Measurements from ENCODE around the gene KLRK1. TPM values are rescaled to one million over a fixed set of nuclear protein-coding genes. Genes with fewer than 3 reads are reported as not detected.
A peak's percentile ranks its signal among the peaks of the same experiment; 100 is the strongest.
"Not testable (repeated sequence)": the region's sequence is repeated elsewhere in the genome, so short reads cannot be mapped to it uniquely, and the experiment has no call there.

Gene KLRK1
- polyA plus RNA-seq, 4 donors = 3.3 to 5.9 (median 3.4) TPM; not detected in 1

- Histone ChIP-seq H3K9me3 (ENCODE audit: control insufficient read depth in 2 of 2, insufficient read depth in 1 of 2, low read depth in 1 of 2, low read length in 1 of 2) (no peaks in the 10 kb centered on the region), H3K27ac (ENCODE audit: low read depth in 1 of 3, low read length in 2 of 3) (peak overlapping the region; percentile 36 to 70 (median 48)), H3K36me3 (ENCODE audit: control insufficient read depth in 3 of 3, insufficient read depth in 2 of 3, low read depth in 1 of 3, low read length in 3 of 3) (no peaks in the 10 kb centered on the region), H3K4me1 (ENCODE audit: control insufficient read depth in 3 of 3, insufficient read depth in 2 of 3, low read depth in 1 of 3, low read length in 2 of 3) (peaks cover 0 to 4% (median 0%) of the 10 kb centered on the region in 3 donors), H3K4me3 (ENCODE audit: low read depth in 1 of 3, low read length in 3 of 3) (no peak overlapping the region), H3K27me3 (ENCODE audit: control insufficient read depth in 3 of 3, insufficient read depth in 3 of 3, low read length in 3 of 3) (no peaks in the 10 kb centered on the region)
- FAIRE-seq = no peak
- DNase-seq = peak; percentile 41 to 71
- 22 to 25% (median 24%) methylated on average over 6 of the region's 6 CpGs for WGBS, 3 donors
These were observed 5.7 kb upstream of the KLRK1 start for GRCh38 chr12:10395390-10395998.

DNA sequence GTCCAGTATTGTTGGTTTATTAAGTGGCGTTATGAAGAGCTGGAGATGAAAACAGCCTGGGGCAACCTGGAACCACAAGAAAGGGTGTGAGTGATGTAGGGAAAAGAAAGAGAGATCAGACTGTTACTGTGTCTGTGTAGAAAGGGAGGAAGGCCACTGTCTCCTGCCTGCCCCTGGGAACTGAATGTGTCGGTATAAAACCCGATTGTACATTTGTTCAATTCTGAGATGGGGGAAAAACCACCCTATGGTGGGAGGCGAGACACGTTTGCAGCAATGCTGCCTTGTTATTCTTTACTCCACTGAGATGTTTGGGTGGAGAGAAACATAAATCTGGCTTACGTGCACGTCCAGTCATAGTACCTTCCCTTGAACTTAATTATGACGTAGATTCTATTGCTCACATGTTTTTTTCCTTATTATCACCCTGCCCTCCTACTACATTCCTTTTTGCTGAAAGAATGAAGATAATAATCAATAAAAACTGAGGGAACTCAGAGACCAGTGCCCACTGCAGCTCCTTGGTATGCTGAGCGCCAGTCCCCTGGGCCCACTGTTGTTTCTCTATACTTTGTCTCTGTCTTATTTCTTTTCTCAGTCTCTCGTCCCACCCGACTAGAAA, 4.8 kb upstream of the KLRK1 start:
- H3K27me3 ChIP-seq (ENCODE audit: control insufficient read depth in 3 of 3, insufficient read depth in 3 of 3, low read length in 3 of 3); FAIRE-seq; DNase-seq; H3K9me3 ChIP-seq (ENCODE audit: control insufficient read depth in 2 of 2, insufficient read depth in 1 of 2, low read depth in 1 of 2, low read length in 1 of 2); H3K4me3 ChIP-seq (ENCODE audit: low read depth in 1 of 3, low read length in 3 of 3); H3K36me3 ChIP-seq (ENCODE audit: control insufficient read depth in 3 of 3, insufficient read depth in 2 of 3, low read depth in 1 of 3, low read length in 3 of 3); H3K4me1 ChIP-seq (ENCODE audit: control insufficient read depth in 3 of 3, insufficient read depth in 2 of 3, low read depth in 1 of 3, low read length in 2 of 3): not testable (repeated sequence)
- H3K27ac ChIP-seq (ENCODE audit: low read depth in 1 of 3, low read length in 2 of 3) = peak overlapping the region; percentile 20 to 70 (median 36)
- 74 to 87% (median 79%) methylated on average over 11 of the region's 11 CpGs for WGBS, 3 donors

GRCh38 chr12:10393291-10393690, 3.5 kb upstream of the KLRK1 start:
- no peak for FAIRE-seq

DNA sequence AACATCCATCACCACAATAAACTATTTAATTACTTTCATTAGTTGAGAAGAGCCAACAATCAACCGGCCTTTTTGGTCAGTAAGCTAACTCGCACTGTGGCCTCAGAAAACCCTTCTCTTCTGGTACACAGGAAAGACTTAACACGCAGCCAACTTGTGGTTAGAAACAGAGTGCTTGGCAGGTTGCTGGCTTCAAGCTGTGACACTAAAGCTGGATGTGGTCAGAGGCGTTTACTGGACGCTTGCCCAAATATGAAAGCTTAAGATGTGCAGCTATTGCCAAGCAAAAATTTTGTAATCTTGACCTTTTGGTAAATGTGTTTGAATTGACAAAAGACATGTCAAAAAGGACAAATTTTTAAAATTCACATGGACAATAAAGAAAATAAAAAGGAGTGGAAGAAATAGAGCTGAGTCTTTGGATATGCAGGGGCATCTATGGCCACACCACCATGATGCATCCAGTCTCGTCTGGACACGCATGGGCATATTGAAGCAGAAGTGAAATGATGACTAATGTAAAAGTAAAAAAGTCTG, 2.6 kb upstream of the KLRK1 start:
- Histone ChIP-seq H3K9me3 (ENCODE audit: control insufficient read depth in 2 of 2, insufficient read depth in 1 of 2, low read depth in 1 of 2, low read length in 1 of 2) (no peaks in the 10 kb centered on the region), H3K4me3 (ENCODE audit: low read depth in 1 of 3, low read length in 3 of 3) (no peak overlapping the region), H3K27ac (ENCODE audit: low read depth in 1 of 3, low read length in 2 of 3) (peak overlapping the region in 1 of 3 donors; percentile 60), H3K4me1 (ENCODE audit: control insufficient read depth in 3 of 3, insufficient read depth in 2 of 3, low read depth in 1 of 3, low read length in 2 of 3) (peaks cover 0 to 4% (median 0%) of the 10 kb centered on the region in 3 donors), H3K27me3 (ENCODE audit: control insufficient read depth in 3 of 3, insufficient read depth in 3 of 3, low read length in 3 of 3) (no peaks in the 10 kb centered on the region), H3K36me3 (ENCODE audit: control insufficient read depth in 3 of 3, insufficient read depth in 2 of 3, low read depth in 1 of 3, low read length in 3 of 3) (no peaks in the 10 kb centered on the region)
- DNase-seq = peak in 1 of 2 donors; percentile 19
- FAIRE-seq = no peak
- WGBS, 3 donors = 52 to 81% (median 62%) methylated on average over 7 of the region's 7 CpGs

More at GRCh38 chr12:10393291-10393690, 3.5 kb upstream of the KLRK1 start:
- H3K9me3 ChIP-seq (ENCODE audit: control insufficient read depth in 2 of 2, insufficient read depth in 1 of 2, low read depth in 1 of 2, low read length in 1 of 2) = no peaks in the 10 kb centered on the region
- no peaks in the 10 kb centered on the region for H3K36me3 ChIP-seq (ENCODE audit: control insufficient read depth in 3 of 3, insufficient read depth in 2 of 3, low read depth in 1 of 3, low read length in 3 of 3)
- no peak for DNase-seq
- WGBS, 3 donors = 47 to 59% (median 50%) methylated on average over 3 of the region's 3 CpGs
- no peak overlapping the region for H3K4me3 ChIP-seq (ENCODE audit: low read depth in 1 of 3, low read length in 3 of 3)
- no peak overlapping the region for H3K27ac ChIP-seq (ENCODE audit: low read depth in 1 of 3, low read length in 2 of 3)
- no peaks in the 10 kb centered on the region for H3K27me3 ChIP-seq (ENCODE audit: control insufficient read depth in 3 of 3, insufficient read depth in 3 of 3, low read length in 3 of 3)
- H3K4me1 ChIP-seq (ENCODE audit: control insufficient read depth in 3 of 3, insufficient read depth in 2 of 3, low read depth in 1 of 3, low read length in 2 of 3) = peaks cover 0 to 4% (median 0%) of the 10 kb centered on the region in 3 donors

- H3K36me3 ChIP-seq (ENCODE audit: control insufficient read depth in 3 of 3, insufficient read depth in 2 of 3, low read depth in 1 of 3, low read length in 3 of 3); H3K27me3 ChIP-seq (ENCODE audit: control insufficient read depth in 3 of 3, insufficient read depth in 3 of 3, low read length in 3 of 3); H3K4me1 ChIP-seq (ENCODE audit: control insufficient read depth in 3 of 3, insufficient read depth in 2 of 3, low read depth in 1 of 3, low read length in 2 of 3); H3K27ac ChIP-seq (ENCODE audit: low read depth in 1 of 3, low read length in 2 of 3); DNase-seq; H3K9me3 ChIP-seq (ENCODE audit: control insufficient read depth in 2 of 2, insufficient read depth in 1 of 2, low read depth in 1 of 2, low read length in 1 of 2); H3K4me3 ChIP-seq (ENCODE audit: low read depth in 1 of 3, low read length in 3 of 3); FAIRE-seq: not testable (repeated sequence)
- WGBS, 3 donors = 92 to 94% (median 94%) methylated on average over 7 of the region's 7 CpGs
These were observed 1.1 kb upstream of the KLRK1 start for GRCh38 chr12:10390991-10391390.

DNA sequence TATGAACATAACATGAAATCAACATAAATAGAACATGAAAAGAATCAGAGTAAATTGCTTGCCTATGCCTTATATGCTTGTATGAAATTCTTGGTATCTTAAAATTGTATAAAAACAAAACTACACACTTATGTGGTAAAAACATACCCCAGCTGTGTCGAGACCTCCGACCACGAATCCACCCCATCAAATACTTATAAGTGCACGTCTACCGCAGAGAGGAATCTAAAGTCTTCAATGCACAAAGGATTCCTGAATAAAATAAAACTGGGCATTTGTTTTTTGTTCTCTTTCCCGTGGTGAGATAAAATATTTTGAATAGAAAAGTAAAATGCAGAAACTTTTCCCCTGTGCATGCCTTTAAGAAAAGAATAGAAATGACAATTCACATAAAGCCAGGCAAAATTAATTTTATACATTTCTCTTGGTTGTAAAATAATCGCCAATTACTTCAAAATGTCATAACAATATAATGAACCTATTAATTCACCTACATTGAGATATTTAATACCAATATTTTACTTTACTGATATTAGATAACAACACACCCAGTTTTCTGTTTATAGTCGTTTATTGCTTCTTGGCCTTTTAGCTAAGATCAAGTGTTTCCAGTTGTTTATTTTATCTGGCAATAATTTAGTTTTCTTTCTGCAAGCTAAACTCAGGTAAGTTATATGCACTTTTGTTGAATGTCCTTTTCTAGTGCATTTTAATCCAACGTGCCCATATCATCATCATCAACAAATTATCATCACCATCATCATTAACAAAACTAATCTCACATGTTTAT, 1.0 kb downstream of the KLRK1 start:
- Histone ChIP-seq H3K27ac (ENCODE audit: low read depth in 1 of 3, low read length in 2 of 3) (peak overlapping the region in 1 of 3 donors; percentile 24), H3K9me3 (ENCODE audit: control insufficient read depth in 2 of 2, insufficient read depth in 1 of 2, low read depth in 1 of 2, low read length in 1 of 2) (no peaks in the 10 kb centered on the region), H3K4me1 (ENCODE audit: control insufficient read depth in 3 of 3, insufficient read depth in 2 of 3, low read depth in 1 of 3, low read length in 2 of 3) (no peaks in the 10 kb centered on the region), H3K36me3 (ENCODE audit: control insufficient read depth in 3 of 3, insufficient read depth in 2 of 3, low read depth in 1 of 3, low read length in 3 of 3) (no peaks in the 10 kb centered on the region), H3K4me3 (ENCODE audit: low read depth in 1 of 3, low read length in 3 of 3) (peak overlapping the region in 1 of 3 donors; percentile 15), H3K27me3 (ENCODE audit: control insufficient read depth in 3 of 3, insufficient read depth in 3 of 3, low read length in 3 of 3) (no peaks in the 10 kb centered on the region)
- no peak for DNase-seq
- 60 to 73% (median 67%) methylated on average over 9 of the region's 9 CpGs for WGBS, 3 donors
- FAIRE-seq = no peak

- H3K4me1 ChIP-seq (ENCODE audit: control insufficient read depth in 3 of 3, insufficient read depth in 2 of 3, low read depth in 1 of 3, low read length in 2 of 3); DNase-seq; H3K36me3 ChIP-seq (ENCODE audit: control insufficient read depth in 3 of 3, insufficient read depth in 2 of 3, low read depth in 1 of 3, low read length in 3 of 3); H3K9me3 ChIP-seq (ENCODE audit: control insufficient read depth in 2 of 2, insufficient read depth in 1 of 2, low read depth in 1 of 2, low read length in 1 of 2); FAIRE-seq; H3K27me3 ChIP-seq (ENCODE audit: control insufficient read depth in 3 of 3, insufficient read depth in 3 of 3, low read length in 3 of 3); H3K27ac ChIP-seq (ENCODE audit: low read depth in 1 of 3, low read length in 2 of 3): not testable (repeated sequence)
- peak overlapping the region in 1 of 3 donors; percentile 5 for H3K4me3 ChIP-seq (ENCODE audit: low read depth in 1 of 3, low read length in 3 of 3)
- 74 to 95% (median 91%) methylated on average over 6 of the region's 6 CpGs for WGBS, 3 donors
These were observed 2.3 kb downstream of the KLRK1 start for GRCh38 chr12:10387498-10387897.

DNA sequence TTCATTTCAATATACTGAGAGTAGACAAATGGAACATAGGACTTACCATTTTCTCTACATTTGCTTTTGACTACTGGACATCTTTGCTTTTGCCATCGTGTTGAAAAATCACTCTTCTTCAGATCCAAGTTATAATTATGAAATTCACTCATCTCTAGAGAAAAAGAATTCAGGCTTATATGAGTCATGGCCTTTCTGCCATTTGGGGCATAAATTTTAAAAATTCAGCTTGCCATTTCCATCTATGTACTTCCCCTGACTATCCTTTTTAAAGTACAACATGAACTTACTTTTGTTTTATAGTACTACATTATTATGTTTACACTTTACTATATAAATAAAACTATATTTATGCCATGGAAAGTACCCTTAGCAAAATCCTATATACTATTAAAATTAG, 3.0 kb downstream of the KLRK1 start:
- no peak for DNase-seq
- Histone ChIP-seq H3K4me3 (ENCODE audit: low read depth in 1 of 3, low read length in 3 of 3) (no peak overlapping the region), H3K27me3 (ENCODE audit: control insufficient read depth in 3 of 3, insufficient read depth in 3 of 3, low read length in 3 of 3) (no peaks in the 10 kb centered on the region), H3K4me1 (ENCODE audit: control insufficient read depth in 3 of 3, insufficient read depth in 2 of 3, low read depth in 1 of 3, low read length in 2 of 3) (no peaks in the 10 kb centered on the region), H3K9me3 (ENCODE audit: control insufficient read depth in 2 of 2, insufficient read depth in 1 of 2, low read depth in 1 of 2, low read length in 1 of 2) (no peaks in the 10 kb centered on the region), H3K36me3 (ENCODE audit: control insufficient read depth in 3 of 3, insufficient read depth in 2 of 3, low read depth in 1 of 3, low read length in 3 of 3) (no peaks in the 10 kb centered on the region), H3K27ac (ENCODE audit: low read depth in 1 of 3, low read length in 2 of 3) (no peak overlapping the region)
- WGBS, 3 donors = 52 to 74% (median 70%) methylated on average over 1 of the region's 1 CpG
- no peak for FAIRE-seq

Measured in small intestine (tissue), 7 donors.